GM18873 (cell line): ENCODE results near the gene HTR6.

Experiments
- ATAC-seq: cut with Tn5 transposase; IDR thresholded peaks from one replicate; pipeline ENCODE4 v1.9.1; 2021; ENCODE audit warnings: mild to moderate bottlenecking, moderate library complexity, moderate number of reproducible peaks; ENCODE audit not compliant: unreplicated experiment, low FRiP score

Gene HTR6

GRCh38 chr1:19684677-19685076 is 20.0 kb downstream of the HTR6 start:
- no peak for ATAC-seq

GRCh38 chr1:19685994-19686393 is 21.3 kb downstream of the HTR6 start:
- no peak for ATAC-seq

- no peak for ATAC-seq
These were observed 22.7 kb downstream of the HTR6 start for GRCh38 chr1:19687414-19687813.

- no peak for ATAC-seq
These were observed 23.6 kb downstream of the HTR6 start for GRCh38 chr1:19688041-19688842.

- no peak for ATAC-seq
These were observed 24.5 kb downstream of the HTR6 start for GRCh38 chr1:19689085-19689757.

- ATAC-seq = no peak
These were observed 25.2 kb downstream of the HTR6 start for GRCh38 chr1:19689856-19690255.

- ATAC-seq = no peak
These were observed 25.7 kb downstream of the HTR6 start for GRCh38 chr1:19690342-19690741.

GRCh38 chr1:19694298-19694697 is 29.6 kb downstream of the HTR6 start:
- no peak for ATAC-seq

- no peak for ATAC-seq
These were observed 31.1 kb downstream of the HTR6 start for GRCh38 chr1:19695772-19696171.

GRCh38 chr1:19696820-19697219 is 32.1 kb downstream of the HTR6 start:
- no peak for ATAC-seq

GRCh38 chr1:19698181-19698580 is 33.5 kb downstream of the HTR6 start:
- ATAC-seq = no peak

- ATAC-seq = no peak
These were observed 35.6 kb downstream of the HTR6 start for GRCh38 chr1:19700079-19700777.

- no peak for ATAC-seq
These were observed 38.6 kb downstream of the HTR6 start for GRCh38 chr1:19703280-19703679.

- no peak for ATAC-seq
These were observed 39.8 kb downstream of the HTR6 start for GRCh38 chr1:19704247-19705113.

- ATAC-seq = no peak
These were observed 40.8 kb downstream of the HTR6 start for GRCh38 chr1:19705464-19705863.

GRCh38 chr1:19706136-19706535 is 41.5 kb downstream of the HTR6 start:
- no peak for ATAC-seq

- ATAC-seq = no peak
These were observed 44.0 kb downstream of the HTR6 start for GRCh38 chr1:19708567-19709110.

- ATAC-seq = no peak
These were observed 44.7 kb downstream of the HTR6 start for GRCh38 chr1:19709260-19709793.

GRCh38 chr1:19710825-19711611 is 46.3 kb downstream of the HTR6 start:
- no peak for ATAC-seq
